Osteocyte (in vitro differentiated cells): Measurements from ENCODE around the gene NUDT22. TPM values are rescaled to one million over a fixed set of nuclear protein-coding genes. Genes with fewer than 3 reads are reported as not detected.
A peak's percentile ranks its signal among the peaks of the same experiment; 100 is the strongest.

ENCODE experiments used
- DNase-seq: peaks from one replicate; pipeline ENCODE4 v3.0.0; 2021; ENCODE audit warnings: mixed read lengths; ENCODE audit not compliant: unreplicated experiment; ENCODE audit errors: extremely low spot score
- H3K27ac Mint-ChIP-seq: one replicate; pipeline ENCODE4 v1.8.0; 2021; ENCODE audit warnings: mild to moderate bottlenecking, mixed read lengths; ENCODE audit not compliant: unreplicated experiment
- H3K27me3 Mint-ChIP-seq: one replicate; pipeline ENCODE4 v1.8.0; 2021; ENCODE audit warnings: mixed read lengths; ENCODE audit not compliant: unreplicated experiment
- H3K36me3 Mint-ChIP-seq: one replicate; pipeline ENCODE4 v1.8.0; 2021; ENCODE audit warnings: mixed read lengths; ENCODE audit not compliant: unreplicated experiment
- H3K4me1 Mint-ChIP-seq: one replicate; pipeline ENCODE4 v1.8.0; 2021; ENCODE audit warnings: mixed read lengths; ENCODE audit not compliant: unreplicated experiment
- H3K4me3 Mint-ChIP-seq: one replicate; pipeline ENCODE4 v1.8.0; 2021; ENCODE audit warnings: mild to moderate bottlenecking, moderate library complexity, mixed read lengths; ENCODE audit not compliant: unreplicated experiment
- H3K9me3 Mint-ChIP-seq: one replicate; pipeline ENCODE4 v1.8.0; 2021; ENCODE audit warnings: mixed read lengths; ENCODE audit not compliant: unreplicated experiment
- total RNA-seq: library from RNA; stranded (reverse); gene quantifications from 2 replicates; pipeline ENCODE4 v1.2.1, GENCODE V29; 2021
- TF ChIP-seq, protein P1 (sequence below): fragments of 200-600 bp; sonication (generic); IDR thresholded peaks from 2 replicates; pipeline ENCODE4 v1.5.0; 2021; ENCODE audit warnings: antibody characterized with exemption, mild to moderate bottlenecking, moderate library complexity

NUDT22 gene
- total RNA-seq, 1 donor from 2014 or later: 46.8 TPM

DNA sequence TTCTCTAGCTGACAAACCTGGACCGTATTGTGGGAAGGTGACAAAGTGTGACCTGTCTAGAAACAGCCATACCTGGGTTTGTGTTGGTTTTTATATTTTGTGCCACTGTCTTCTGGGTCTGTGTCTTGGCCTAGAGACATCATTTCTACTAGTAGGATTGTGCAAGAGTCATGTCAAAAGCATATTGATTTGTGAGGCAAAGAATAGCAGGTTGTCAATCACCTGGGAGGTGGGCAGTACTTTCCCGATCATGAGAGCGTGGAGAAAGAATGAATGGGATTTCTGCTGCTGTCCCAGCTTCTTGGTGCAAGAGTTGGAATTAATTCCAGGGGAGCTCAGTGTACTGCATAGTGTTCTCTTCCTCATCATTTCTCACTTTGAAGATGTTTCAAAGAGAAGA is 24.5 kb upstream of the NUDT22 start:
- no peaks in the 10 kb centered on the region for H3K9me3 Mint-ChIP-seq
- no peak overlapping the region for H3K27ac Mint-ChIP-seq
- H3K27me3 Mint-ChIP-seq: no peaks in the 10 kb centered on the region
- H3K4me3 Mint-ChIP-seq: no peak overlapping the region
- peaks cover 55% of the 10 kb centered on the region for H3K36me3 Mint-ChIP-seq
- no peak for DNase-seq
- H3K4me1 Mint-ChIP-seq: peaks cover 10% of the 10 kb centered on the region
- TF ChIP-seq, protein P1, sequence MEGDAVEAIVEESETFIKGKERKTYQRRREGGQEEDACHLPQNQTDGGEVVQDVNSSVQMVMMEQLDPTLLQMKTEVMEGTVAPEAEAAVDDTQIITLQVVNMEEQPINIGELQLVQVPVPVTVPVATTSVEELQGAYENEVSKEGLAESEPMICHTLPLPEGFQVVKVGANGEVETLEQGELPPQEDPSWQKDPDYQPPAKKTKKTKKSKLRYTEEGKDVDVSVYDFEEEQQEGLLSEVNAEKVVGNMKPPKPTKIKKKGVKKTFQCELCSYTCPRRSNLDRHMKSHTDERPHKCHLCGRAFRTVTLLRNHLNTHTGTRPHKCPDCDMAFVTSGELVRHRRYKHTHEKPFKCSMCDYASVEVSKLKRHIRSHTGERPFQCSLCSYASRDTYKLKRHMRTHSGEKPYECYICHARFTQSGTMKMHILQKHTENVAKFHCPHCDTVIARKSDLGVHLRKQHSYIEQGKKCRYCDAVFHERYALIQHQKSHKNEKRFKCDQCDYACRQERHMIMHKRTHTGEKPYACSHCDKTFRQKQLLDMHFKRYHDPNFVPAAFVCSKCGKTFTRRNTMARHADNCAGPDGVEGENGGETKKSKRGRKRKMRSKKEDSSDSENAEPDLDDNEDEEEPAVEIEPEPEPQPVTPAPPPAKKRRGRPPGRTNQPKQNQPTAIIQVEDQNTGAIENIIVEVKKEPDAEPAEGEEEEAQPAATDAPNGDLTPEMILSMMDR: no peak

DNA sequence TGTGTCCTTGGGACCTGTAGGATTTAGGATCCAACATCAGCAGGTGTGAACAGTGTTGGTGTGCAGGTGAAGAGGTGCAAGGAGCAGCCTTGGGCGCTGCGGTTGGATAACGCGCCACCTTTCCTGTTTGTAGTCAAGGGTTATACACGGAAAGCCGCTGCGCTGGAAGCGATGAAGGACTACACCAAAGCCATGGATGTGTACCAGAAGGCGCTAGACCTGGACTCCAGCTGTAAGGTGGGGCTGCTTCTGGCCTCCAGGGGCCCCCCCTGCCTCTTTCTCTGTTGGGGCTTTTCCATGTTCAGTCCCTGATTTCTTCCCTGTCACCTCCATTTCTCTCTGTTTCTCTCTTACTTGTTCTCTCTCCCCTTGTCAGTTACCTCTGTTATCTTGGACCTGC is 23.1 kb upstream of the NUDT22 start:
- H3K27me3 Mint-ChIP-seq: no peaks in the 10 kb centered on the region
- TF ChIP-seq, protein P1: no peak
- H3K36me3 Mint-ChIP-seq: peaks cover 44% of the 10 kb centered on the region
- no peaks in the 10 kb centered on the region for H3K9me3 Mint-ChIP-seq
- peaks cover 17% of the 10 kb centered on the region for H3K4me1 Mint-ChIP-seq
- no peak overlapping the region for H3K27ac Mint-ChIP-seq
- DNase-seq: no peak
- no peak overlapping the region for H3K4me3 Mint-ChIP-seq

DNA sequence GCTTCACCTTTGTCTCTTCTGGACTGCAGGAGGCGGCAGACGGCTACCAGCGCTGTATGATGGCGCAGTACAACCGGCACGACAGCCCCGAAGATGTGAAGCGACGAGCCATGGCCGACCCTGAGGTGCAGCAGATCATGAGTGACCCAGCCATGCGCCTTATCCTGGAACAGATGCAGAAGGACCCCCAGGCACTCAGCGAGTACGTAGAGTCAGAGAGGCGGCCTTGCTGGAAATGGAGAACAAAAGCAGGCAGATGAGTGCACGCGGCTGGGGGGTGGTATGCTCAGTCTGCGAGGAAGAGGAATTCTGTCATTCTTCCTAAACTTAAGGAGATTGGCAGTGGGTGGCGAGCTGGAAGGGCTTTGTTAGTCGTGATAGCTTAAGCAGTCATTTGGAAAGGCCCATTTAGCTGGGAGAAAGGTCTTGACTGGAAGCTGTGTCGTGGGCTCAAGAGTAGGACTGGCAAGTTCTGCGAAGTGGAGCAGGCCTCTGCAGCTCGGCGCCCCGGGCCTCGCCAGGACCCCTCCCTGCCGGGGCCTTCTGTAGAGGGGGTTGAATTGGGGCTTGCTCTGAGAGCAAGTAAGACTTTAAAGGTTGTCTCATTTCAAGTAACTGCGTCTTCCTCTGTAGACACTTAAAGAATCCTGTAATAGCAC is 22.5 kb upstream of the NUDT22 start:
- H3K4me3 Mint-ChIP-seq: no peak overlapping the region
- H3K27me3 Mint-ChIP-seq: no peaks in the 10 kb centered on the region
- H3K27ac Mint-ChIP-seq: peak overlapping the region; percentile 53
- no peak for DNase-seq
- H3K36me3 Mint-ChIP-seq: peaks cover 41% of the 10 kb centered on the region
- H3K4me1 Mint-ChIP-seq: peaks cover 17% of the 10 kb centered on the region
- H3K9me3 Mint-ChIP-seq: no peaks in the 10 kb centered on the region
- TF ChIP-seq, protein P1: no peak

DNA sequence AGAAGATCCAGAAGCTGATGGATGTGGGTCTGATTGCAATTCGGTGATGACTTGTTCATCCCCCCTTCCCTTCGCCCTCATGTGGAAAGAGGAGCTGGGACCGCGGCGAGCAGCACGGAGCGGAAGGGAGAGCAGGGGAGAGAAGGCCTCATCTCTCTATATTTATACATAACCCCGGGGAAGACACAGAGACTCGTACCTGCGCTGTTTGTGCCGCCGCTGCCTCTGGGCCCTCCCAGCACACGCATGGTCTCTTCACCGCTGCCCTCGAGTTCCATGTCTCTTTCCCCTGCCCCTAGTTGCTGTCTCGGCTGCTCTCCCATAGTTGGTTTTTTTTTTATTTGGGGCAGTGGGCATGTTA is 22.0 kb upstream of the NUDT22 start:
- Mint-ChIP-seq H3K9me3 (no peaks in the 10 kb centered on the region), H3K27ac (peak overlapping the region; percentile 79), H3K27me3 (no peaks in the 10 kb centered on the region), H3K36me3 (peaks cover 38% of the 10 kb centered on the region), H3K4me3 (no peak overlapping the region), H3K4me1 (peaks cover 17% of the 10 kb centered on the region)
- DNase-seq: no peak
- TF ChIP-seq, protein P1: no peak

DNA sequence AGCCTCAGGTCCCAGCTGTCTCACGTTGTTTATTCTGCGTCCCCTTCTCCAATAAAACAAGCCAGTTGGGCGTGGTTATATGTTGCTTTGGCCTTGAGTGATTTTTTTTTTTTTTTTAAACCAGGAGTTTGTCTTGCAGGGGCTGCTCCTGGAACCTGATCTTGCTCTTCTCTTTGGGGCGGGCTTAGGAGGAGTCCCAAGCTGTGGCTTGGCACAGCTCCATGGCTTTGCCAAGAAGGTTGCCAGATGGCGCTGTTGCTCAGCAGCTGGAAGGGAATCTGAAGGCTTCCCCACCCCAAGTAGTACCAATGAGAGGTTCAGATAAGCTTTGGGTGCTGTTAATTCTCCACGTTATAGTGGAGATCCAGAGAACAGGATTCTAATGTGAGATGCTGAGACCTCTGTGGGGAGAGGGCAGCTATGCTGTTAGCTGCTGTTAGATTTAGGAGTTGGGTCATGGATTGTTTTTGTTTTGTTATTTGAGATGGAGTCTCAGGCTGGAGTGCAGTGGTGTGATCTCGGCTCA is 21.5 kb upstream of the NUDT22 start:
- H3K4me1 Mint-ChIP-seq: peaks cover 17% of the 10 kb centered on the region
- TF ChIP-seq, protein P1: peak; percentile 81
- no peaks in the 10 kb centered on the region for H3K27me3 Mint-ChIP-seq
- DNase-seq: peak; percentile 93
- H3K36me3 Mint-ChIP-seq: peaks cover 38% of the 10 kb centered on the region
- H3K4me3 Mint-ChIP-seq: no peak overlapping the region
- no peaks in the 10 kb centered on the region for H3K9me3 Mint-ChIP-seq
- peak overlapping the region; percentile 79 for H3K27ac Mint-ChIP-seq
